HG02571 (cell line): ENCODE measurements around the gene PARD3.

Experiments used
- ATAC-seq: cut with Tn5 transposase; IDR thresholded peaks from one replicate; pipeline ENCODE4 v1.9.1; 2021; ENCODE audit warnings: mild to moderate bottlenecking, moderate library complexity; ENCODE audit not compliant: unreplicated experiment

The PARD3 gene

GRCh38 chr10:34333513-34333912, 481.6 kb downstream of the PARD3 start:
- ATAC-seq: no peak

GRCh38 chr10:34327184-34327583, 487.9 kb downstream of the PARD3 start:
- no peak for ATAC-seq

- ATAC-seq: no peak
Observed at GRCh38 chr10:34323192-34323591, 491.9 kb downstream of the PARD3 start.

- ATAC-seq: no peak
Observed at GRCh38 chr10:34320265-34320664, 494.8 kb downstream of the PARD3 start.

GRCh38 chr10:34319197-34319846, 495.8 kb downstream of the PARD3 start:
- no peak for ATAC-seq

GRCh38 chr10:34316154-34316553, 498.9 kb downstream of the PARD3 start:
- ATAC-seq: no peak

GRCh38 chr10:34314457-34314856, 500.6 kb downstream of the PARD3 start:
- ATAC-seq: no peak

GRCh38 chr10:34313888-34314287, 501.2 kb downstream of the PARD3 start:
- no peak for ATAC-seq

GRCh38 chr10:34313353-34313752, 501.7 kb downstream of the PARD3 start:
- no peak for ATAC-seq

- ATAC-seq: no peak
Observed at GRCh38 chr10:34311679-34312078, 503.4 kb downstream of the PARD3 start.

- no peak for ATAC-seq
Observed at GRCh38 chr10:34310234-34310633, 504.9 kb downstream of the PARD3 start.

GRCh38 chr10:34305189-34305588, 509.9 kb downstream of the PARD3 start:
- ATAC-seq: no peak

GRCh38 chr10:34303022-34303421, 512.1 kb downstream of the PARD3 start:
- no peak for ATAC-seq

GRCh38 chr10:34299105-34299611, 515.9 kb downstream of the PARD3 start:
- ATAC-seq: no peak

GRCh38 chr10:34298346-34298818, 516.7 kb downstream of the PARD3 start:
- no peak for ATAC-seq

- no peak for ATAC-seq
Observed at GRCh38 chr10:34297541-34298345, 517.4 kb downstream of the PARD3 start.

GRCh38 chr10:34295142-34295548, 520.0 kb downstream of the PARD3 start:
- no peak for ATAC-seq

- ATAC-seq: no peak
Observed at GRCh38 chr10:34294137-34294536, 521.0 kb downstream of the PARD3 start.

- no peak for ATAC-seq
Observed at GRCh38 chr10:34292675-34293074, 522.4 kb downstream of the PARD3 start.

- no peak for ATAC-seq
Observed at GRCh38 chr10:34292194-34292565, 522.9 kb downstream of the PARD3 start.

GRCh38 chr10:34291466-34292193, 523.5 kb downstream of the PARD3 start:
- ATAC-seq: no peak
